HEK293 (cell line): ENCODE data around the gene IFT122.

Experiments used
- ZNF561 ChIP-seq: fragments of 450-650 bp; IDR thresholded peaks from 2 replicates; pipeline ENCODE4 v1.5.1; 2018; ENCODE audit warnings: missing biosample characterization, missing genetic modification characterization, borderline replicate concordance
- TF ChIP-seq, protein P1 (sequence below): fragments of 450-650 bp; formaldehyde crosslinking; IDR thresholded peaks from 2 replicates; pipeline ENCODE4 v1.5.1; 2016; ENCODE audit warnings: missing biosample characterization, missing genetic modification characterization

DNA sequence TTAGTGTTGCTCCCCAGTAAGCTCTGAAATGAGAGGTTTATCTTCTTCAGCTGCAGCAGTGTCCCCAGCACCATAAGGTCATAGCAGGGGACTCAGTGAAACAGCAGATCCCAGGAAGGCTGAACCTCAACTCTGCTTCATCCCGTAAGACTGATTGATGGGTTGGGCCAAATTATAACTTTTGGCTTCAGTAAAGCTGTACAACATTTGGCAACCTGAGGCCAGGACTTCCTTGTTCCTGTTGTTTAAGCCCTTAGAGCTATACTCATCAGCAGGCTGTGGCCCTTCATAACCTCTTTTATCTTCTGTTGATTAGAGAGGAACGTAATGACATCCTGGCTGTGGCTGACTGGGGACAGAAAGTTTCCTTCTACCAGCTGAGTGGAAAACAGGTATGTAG is 29.0 kb downstream of the IFT122 start:
- TF ChIP-seq, protein P1, sequence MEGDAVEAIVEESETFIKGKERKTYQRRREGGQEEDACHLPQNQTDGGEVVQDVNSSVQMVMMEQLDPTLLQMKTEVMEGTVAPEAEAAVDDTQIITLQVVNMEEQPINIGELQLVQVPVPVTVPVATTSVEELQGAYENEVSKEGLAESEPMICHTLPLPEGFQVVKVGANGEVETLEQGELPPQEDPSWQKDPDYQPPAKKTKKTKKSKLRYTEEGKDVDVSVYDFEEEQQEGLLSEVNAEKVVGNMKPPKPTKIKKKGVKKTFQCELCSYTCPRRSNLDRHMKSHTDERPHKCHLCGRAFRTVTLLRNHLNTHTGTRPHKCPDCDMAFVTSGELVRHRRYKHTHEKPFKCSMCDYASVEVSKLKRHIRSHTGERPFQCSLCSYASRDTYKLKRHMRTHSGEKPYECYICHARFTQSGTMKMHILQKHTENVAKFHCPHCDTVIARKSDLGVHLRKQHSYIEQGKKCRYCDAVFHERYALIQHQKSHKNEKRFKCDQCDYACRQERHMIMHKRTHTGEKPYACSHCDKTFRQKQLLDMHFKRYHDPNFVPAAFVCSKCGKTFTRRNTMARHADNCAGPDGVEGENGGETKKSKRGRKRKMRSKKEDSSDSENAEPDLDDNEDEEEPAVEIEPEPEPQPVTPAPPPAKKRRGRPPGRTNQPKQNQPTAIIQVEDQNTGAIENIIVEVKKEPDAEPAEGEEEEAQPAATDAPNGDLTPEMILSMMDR (tag by site-specific recombination) = no peak
- no peak for TF ChIP-seq ZNF561 (tag by site-specific recombination)
